ENCODE results near the gene PALMD. TPM values are rescaled to one million over a fixed set of nuclear protein-coding genes. Genes with fewer than 3 reads are reported as not detected.

Gene PALMD
- polyA plus RNA-seq, 2 of the 4 experiments (the other 2 are of a cell fraction): 0.92 to 3.1 TPM

DNA sequence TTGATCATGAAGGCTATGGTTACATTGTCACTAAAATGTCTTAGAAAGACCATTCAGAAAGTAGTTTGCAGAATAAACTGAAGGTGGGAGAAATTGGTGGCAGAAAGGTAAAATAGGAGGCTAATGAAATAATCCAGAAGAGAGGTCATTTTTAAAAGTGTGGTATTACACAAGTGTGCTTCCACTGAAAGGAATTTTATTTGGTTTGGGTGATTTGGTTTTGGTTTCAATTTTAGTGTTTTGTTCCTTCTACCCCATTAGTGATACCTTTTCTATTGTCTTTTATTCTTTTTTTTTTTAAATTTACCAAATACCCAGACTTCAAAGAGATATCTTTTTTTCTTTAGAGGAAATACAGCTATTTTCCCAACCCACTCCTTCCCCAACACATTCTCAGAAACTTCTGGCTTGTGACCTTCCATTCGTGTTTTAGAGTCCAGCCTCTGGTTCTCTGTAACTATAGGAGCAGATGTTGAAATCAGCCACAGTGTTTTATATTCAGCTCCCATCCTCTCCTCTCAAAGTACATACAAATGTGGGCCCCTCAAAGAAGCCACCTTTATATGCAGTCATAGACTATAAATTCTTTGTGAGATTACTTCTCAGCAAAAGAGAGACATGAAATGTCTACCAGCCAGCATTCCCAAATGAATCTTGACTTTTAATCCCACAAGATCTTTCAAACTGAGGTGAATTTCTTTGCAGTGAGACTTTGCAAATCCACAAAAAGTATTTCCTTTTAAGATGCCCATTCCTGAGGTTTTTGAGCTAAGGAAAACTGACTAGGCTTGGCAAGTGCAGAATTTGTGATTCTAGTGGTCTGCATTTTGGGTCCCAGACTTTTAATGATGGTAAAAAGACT is 42.0 kb upstream of the PALMD start:
- DNase-seq (ENCODE audit: low read depth in 1 of 2, low spot score in 1 of 2) (no peak), FAIRE-seq (no peak), ATAC-seq (no peak)
- peaks cover 23% of the 10 kb centered on the region for H3K4me1 ChIP-seq
- peak overlapping the region; percentile 26; the same call in 1 of the 3 replicates for H3K4me2 ChIP-seq
- no peak overlapping the region for H3K4me3 ChIP-seq
- POLR2A ChIA-PET: no interaction called here
- H3K9me3 ChIP-seq: no peaks in the 10 kb centered on the region
- 55% methylated on average over 1 of the region's 1 CpG for WGBS (ENCODE audit: missing lambda C conversion rate)
- H3K27ac ChIP-seq: 0 out of 6 replicates have a peak overlapping the region, but pooled peaks of 1 of the 2 experiments have one; percentile 12
- CTCF ChIA-PET: no interaction called here
- no peak for TF ChIP-seq HOXA7 (CRISPR knock-in tag; IDR thresholded peaks at IDR 0.05)
- no peak for TF ChIP-seq JUN (IDR thresholded peaks at IDR 0.05)
- no peak for TF ChIP-seq KDM5A (IDR thresholded peaks at IDR 0.05)
- TF ChIP-seq POLR2AphosphoS2 (conservative IDR thresholded peaks at IDR 0.05; ENCODE audit: low read length): no peak
- TF ChIP-seq REST (IDR thresholded peaks at IDR 0.05): no peak
- TF ChIP-seq MAZ (IDR thresholded peaks at IDR 0.05; ENCODE audit: borderline replicate concordance, low read depth, low read length): no peak
- TF ChIP-seq POLR2A (IDR thresholded peaks at IDR 0.05; ENCODE audit: low read length): no peak
- TF ChIP-seq ZNF302 (CRISPR knock-in tag; IDR thresholded peaks at IDR 0.05): no peak
- no peak for TF ChIP-seq NFE2L2 (conservative IDR thresholded peaks at IDR 0.05; ENCODE audit: low read length)
- no peak for TF ChIP-seq CHD4 (IDR thresholded peaks at IDR 0.05; ENCODE audit: borderline replicate concordance)
- TF ChIP-seq TP53 (CRISPR knock-in tag; IDR thresholded peaks at IDR 0.05): no peak
- no peak for TF ChIP-seq HMGXB4 (CRISPR knock-in tag; IDR thresholded peaks at IDR 0.05; ENCODE audit: borderline replicate concordance)
- TF ChIP-seq, protein P1, sequence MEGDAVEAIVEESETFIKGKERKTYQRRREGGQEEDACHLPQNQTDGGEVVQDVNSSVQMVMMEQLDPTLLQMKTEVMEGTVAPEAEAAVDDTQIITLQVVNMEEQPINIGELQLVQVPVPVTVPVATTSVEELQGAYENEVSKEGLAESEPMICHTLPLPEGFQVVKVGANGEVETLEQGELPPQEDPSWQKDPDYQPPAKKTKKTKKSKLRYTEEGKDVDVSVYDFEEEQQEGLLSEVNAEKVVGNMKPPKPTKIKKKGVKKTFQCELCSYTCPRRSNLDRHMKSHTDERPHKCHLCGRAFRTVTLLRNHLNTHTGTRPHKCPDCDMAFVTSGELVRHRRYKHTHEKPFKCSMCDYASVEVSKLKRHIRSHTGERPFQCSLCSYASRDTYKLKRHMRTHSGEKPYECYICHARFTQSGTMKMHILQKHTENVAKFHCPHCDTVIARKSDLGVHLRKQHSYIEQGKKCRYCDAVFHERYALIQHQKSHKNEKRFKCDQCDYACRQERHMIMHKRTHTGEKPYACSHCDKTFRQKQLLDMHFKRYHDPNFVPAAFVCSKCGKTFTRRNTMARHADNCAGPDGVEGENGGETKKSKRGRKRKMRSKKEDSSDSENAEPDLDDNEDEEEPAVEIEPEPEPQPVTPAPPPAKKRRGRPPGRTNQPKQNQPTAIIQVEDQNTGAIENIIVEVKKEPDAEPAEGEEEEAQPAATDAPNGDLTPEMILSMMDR (IDR thresholded peaks at IDR 0.05): no peak
- TF ChIP-seq GATA3 (IDR thresholded peaks at IDR 0.05; ENCODE audit: borderline replicate concordance): no peak
- TF ChIP-seq, protein P2, sequence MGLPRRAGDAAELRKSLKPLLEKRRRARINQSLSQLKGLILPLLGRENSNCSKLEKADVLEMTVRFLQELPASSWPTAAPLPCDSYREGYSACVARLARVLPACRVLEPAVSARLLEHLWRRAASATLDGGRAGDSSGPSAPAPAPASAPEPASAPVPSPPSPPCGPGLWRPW (IDR thresholded peaks at IDR 0.05): no peak
- TF ChIP-seq USF2 (IDR thresholded peaks at IDR 0.05): no peak
- no peak for TF ChIP-seq PHF8 (IDR thresholded peaks at IDR 0.05; ENCODE audit: borderline replicate concordance, low read depth)
- no peak for TF ChIP-seq CEBPB (IDR thresholded peaks at IDR 0.05)
- no peak for TF ChIP-seq FOXS1 (CRISPR knock-in tag; IDR thresholded peaks at IDR 0.05)
- TF ChIP-seq EHMT2 (IDR thresholded peaks at IDR 0.05; ENCODE audit: low read depth): no peak

Data from A549 (cell line).